Measurements from ENCODE around the gene LTB4R2. TPM values are rescaled to one million over a fixed set of nuclear protein-coding genes. Genes with fewer than 3 reads are reported as not detected.

LTB4R2 gene
- total and polyA plus RNA-seq, 2 donors (not counting 1 experiment from before 2014, with no cell fraction given) = 0.23 to 1.8 TPM

DNA sequence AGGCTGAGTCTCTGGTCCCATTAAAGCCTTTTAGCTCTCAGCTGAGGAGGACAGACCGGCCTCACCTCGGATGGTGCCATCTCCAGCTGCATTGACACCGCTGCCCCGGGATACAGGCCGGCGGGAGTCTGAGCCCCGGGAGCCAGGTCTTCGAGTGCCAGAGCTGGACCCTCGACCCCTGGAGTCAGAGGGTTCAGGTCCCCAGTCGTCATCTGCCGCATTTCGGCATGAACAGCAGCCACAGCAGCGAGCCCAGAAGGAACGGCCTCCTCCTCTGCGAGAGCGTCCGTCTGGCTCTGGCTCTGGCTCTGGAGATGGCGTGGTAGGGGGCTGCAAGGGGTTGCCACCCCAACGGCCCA lies 48.0 kb upstream of the LTB4R2 start:
- TF ChIP-seq, protein P1, sequence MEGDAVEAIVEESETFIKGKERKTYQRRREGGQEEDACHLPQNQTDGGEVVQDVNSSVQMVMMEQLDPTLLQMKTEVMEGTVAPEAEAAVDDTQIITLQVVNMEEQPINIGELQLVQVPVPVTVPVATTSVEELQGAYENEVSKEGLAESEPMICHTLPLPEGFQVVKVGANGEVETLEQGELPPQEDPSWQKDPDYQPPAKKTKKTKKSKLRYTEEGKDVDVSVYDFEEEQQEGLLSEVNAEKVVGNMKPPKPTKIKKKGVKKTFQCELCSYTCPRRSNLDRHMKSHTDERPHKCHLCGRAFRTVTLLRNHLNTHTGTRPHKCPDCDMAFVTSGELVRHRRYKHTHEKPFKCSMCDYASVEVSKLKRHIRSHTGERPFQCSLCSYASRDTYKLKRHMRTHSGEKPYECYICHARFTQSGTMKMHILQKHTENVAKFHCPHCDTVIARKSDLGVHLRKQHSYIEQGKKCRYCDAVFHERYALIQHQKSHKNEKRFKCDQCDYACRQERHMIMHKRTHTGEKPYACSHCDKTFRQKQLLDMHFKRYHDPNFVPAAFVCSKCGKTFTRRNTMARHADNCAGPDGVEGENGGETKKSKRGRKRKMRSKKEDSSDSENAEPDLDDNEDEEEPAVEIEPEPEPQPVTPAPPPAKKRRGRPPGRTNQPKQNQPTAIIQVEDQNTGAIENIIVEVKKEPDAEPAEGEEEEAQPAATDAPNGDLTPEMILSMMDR (conservative IDR thresholded peaks at IDR 0.05 in 1 of 2, IDR thresholded peaks at IDR 0.05 in 1 of 2; ENCODE audit: low read depth in 1 of 2, low read length in 2 of 2) = no peak
- H3K4me3 ChIP-seq (replicated peaks in 1 of 4; ENCODE audit: control extremely low read depth in 1 of 4, insufficient read depth in 1 of 4, low read depth in 3 of 4, low read length in 4 of 4) = no peak overlapping the region
- H3K27ac ChIP-seq (ENCODE audit: insufficient read depth, low read length) = no peak overlapping the region
- peaks cover 5% of the 10 kb centered on the region for H3K36me3 ChIP-seq (ENCODE audit: control insufficient read depth, insufficient read depth, low read length)
- DNase-seq (ENCODE audit: low read depth in 2 of 2) = no peak
- no peak overlapping the region for H3K9ac ChIP-seq (ENCODE audit: insufficient read depth, low read length)
- H3K9me3 ChIP-seq (ENCODE audit: control insufficient read depth, insufficient read depth, low read depth, low read length) = no peaks in the 10 kb centered on the region
- no peaks in the 10 kb centered on the region for H4K20me1 ChIP-seq (ENCODE audit: control insufficient read depth, extremely low read depth, insufficient read depth, low read length)
- no peaks in the 10 kb centered on the region for H3K4me1 ChIP-seq (ENCODE audit: control insufficient read depth, extremely low read depth, insufficient read depth, low read length)
- H3K27me3 ChIP-seq (ENCODE audit: control insufficient read depth, insufficient read depth, low read length) = no peaks in the 10 kb centered on the region
- H2AFZ ChIP-seq (ENCODE audit: low read length) = no peak overlapping the region
- H3K79me2 ChIP-seq (ENCODE audit: control insufficient read depth, insufficient read depth, low read length) = no peaks in the 10 kb centered on the region
- H3K4me2 ChIP-seq (ENCODE audit: extremely low read depth, insufficient read depth, low read length) = no peak overlapping the region

- H3K4me2 ChIP-seq (ENCODE audit: extremely low read depth, insufficient read depth, low read length) = no peak within 1 kb of the TSS
- no peak within 1 kb of the TSS for H3K4me3 ChIP-seq (replicated peaks in 1 of 4; ENCODE audit: control extremely low read depth in 1 of 4, insufficient read depth in 1 of 4, low read depth in 3 of 4, low read length in 4 of 4)
- H3K9me3 ChIP-seq (ENCODE audit: control insufficient read depth, insufficient read depth, low read depth, low read length) = no peaks in the 10 kb centered on the region
- TF ChIP-seq EZH2 (IDR thresholded peaks at IDR 0.05; ENCODE audit: low read length, missing control alignments) = no peak
- TF ChIP-seq, protein P1 (conservative IDR thresholded peaks at IDR 0.05 in 1 of 2, IDR thresholded peaks at IDR 0.05 in 1 of 2; ENCODE audit: low read depth in 1 of 2, low read length in 2 of 2) = no peak
- H2AFZ ChIP-seq (ENCODE audit: low read length) = no peak within 1 kb of the TSS
- peak in 1 of 2 donors; percentile 3 for DNase-seq (ENCODE audit: low read depth in 2 of 2)
- H3K27ac ChIP-seq (ENCODE audit: insufficient read depth, low read length) = no peak within 1 kb of the TSS
- H4K20me1 ChIP-seq (ENCODE audit: control insufficient read depth, extremely low read depth, insufficient read depth, low read length) = no peaks in the 10 kb centered on the region
- H3K36me3 ChIP-seq (ENCODE audit: control insufficient read depth, insufficient read depth, low read length) = peaks cover 7% of the 10 kb centered on the region
- H3K9ac ChIP-seq (ENCODE audit: insufficient read depth, low read length) = no peak within 1 kb of the TSS
- no peaks in the 10 kb centered on the region for H3K4me1 ChIP-seq (ENCODE audit: control insufficient read depth, extremely low read depth, insufficient read depth, low read length)
- no peaks in the 10 kb centered on the region for H3K79me2 ChIP-seq (ENCODE audit: control insufficient read depth, insufficient read depth, low read length)
- H3K27me3 ChIP-seq (ENCODE audit: control insufficient read depth, insufficient read depth, low read length) = no peaks in the 10 kb centered on the region
Observed at GRCh38 chr14:24262821-24263733, 46.9 kb upstream of the LTB4R2 start, which contains the start of gene TGM1. Gene TGM1 (minus strand): TSS chr14:24263177. CDS start chr14:24262352, 825 bp downstream.

- Histone ChIP-seq H3K9me3 (ENCODE audit: control insufficient read depth, insufficient read depth, low read depth, low read length) (no peaks in the 10 kb centered on the region), H3K36me3 (ENCODE audit: control insufficient read depth, insufficient read depth, low read length) (peaks cover 7% of the 10 kb centered on the region), H3K4me1 (ENCODE audit: control insufficient read depth, extremely low read depth, insufficient read depth, low read length) (no peaks in the 10 kb centered on the region), H3K9ac (ENCODE audit: insufficient read depth, low read length) (no peak overlapping the region), H2AFZ (ENCODE audit: low read length) (no peak overlapping the region), H3K4me2 (ENCODE audit: extremely low read depth, insufficient read depth, low read length) (no peak overlapping the region), H3K4me3 (replicated peaks in 1 of 4; ENCODE audit: control extremely low read depth in 1 of 4, insufficient read depth in 1 of 4, low read depth in 3 of 4, low read length in 4 of 4) (no peak overlapping the region), H3K27ac (ENCODE audit: insufficient read depth, low read length) (no peak overlapping the region), H3K27me3 (ENCODE audit: control insufficient read depth, insufficient read depth, low read length) (no peaks in the 10 kb centered on the region), H4K20me1 (ENCODE audit: control insufficient read depth, extremely low read depth, insufficient read depth, low read length) (no peaks in the 10 kb centered on the region), H3K79me2 (ENCODE audit: control insufficient read depth, insufficient read depth, low read length) (no peaks in the 10 kb centered on the region)
- no peak for DNase-seq (ENCODE audit: low read depth in 2 of 2)
- TF ChIP-seq, protein P1 (conservative IDR thresholded peaks at IDR 0.05 in 1 of 2, IDR thresholded peaks at IDR 0.05 in 1 of 2; ENCODE audit: low read depth in 1 of 2, low read length in 2 of 2) = no peak
- no peak for TF ChIP-seq EZH2 (IDR thresholded peaks at IDR 0.05; ENCODE audit: low read length, missing control alignments)
Observed at GRCh38 chr14:24263848-24264247, 46.1 kb upstream of the LTB4R2 start.
